ENCODE data around the gene TRIM7.

DNA sequence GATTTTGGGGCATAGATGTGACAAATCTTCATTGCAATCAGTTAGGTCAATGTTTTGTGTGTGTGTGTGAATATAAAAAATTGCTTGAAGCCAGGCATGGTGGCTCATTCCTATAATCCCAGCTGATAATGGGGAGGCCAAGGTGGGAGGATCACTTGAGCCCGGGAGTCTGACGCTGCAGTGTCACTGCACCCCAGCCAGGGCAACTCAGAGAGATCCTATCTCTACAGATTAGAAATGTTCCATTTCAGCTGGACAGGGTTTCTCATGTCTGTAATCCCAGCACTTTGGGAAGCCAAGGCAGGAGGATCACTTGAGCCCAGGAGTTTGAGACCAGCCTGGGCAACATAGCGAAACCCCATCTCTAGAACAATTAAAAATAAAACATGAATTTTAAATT, 46.1 kb downstream of the TRIM7 start:
- no peak for TF ChIP-seq EZH2phosphoT487 (IDR thresholded peaks at IDR 0.05; ENCODE audit: borderline replicate concordance, low read length)
- TF ChIP-seq, protein P1, sequence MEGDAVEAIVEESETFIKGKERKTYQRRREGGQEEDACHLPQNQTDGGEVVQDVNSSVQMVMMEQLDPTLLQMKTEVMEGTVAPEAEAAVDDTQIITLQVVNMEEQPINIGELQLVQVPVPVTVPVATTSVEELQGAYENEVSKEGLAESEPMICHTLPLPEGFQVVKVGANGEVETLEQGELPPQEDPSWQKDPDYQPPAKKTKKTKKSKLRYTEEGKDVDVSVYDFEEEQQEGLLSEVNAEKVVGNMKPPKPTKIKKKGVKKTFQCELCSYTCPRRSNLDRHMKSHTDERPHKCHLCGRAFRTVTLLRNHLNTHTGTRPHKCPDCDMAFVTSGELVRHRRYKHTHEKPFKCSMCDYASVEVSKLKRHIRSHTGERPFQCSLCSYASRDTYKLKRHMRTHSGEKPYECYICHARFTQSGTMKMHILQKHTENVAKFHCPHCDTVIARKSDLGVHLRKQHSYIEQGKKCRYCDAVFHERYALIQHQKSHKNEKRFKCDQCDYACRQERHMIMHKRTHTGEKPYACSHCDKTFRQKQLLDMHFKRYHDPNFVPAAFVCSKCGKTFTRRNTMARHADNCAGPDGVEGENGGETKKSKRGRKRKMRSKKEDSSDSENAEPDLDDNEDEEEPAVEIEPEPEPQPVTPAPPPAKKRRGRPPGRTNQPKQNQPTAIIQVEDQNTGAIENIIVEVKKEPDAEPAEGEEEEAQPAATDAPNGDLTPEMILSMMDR (conservative IDR thresholded peaks at IDR 0.05; ENCODE audit: low read depth, low read length) = no peak
